ENCODE results near the gene SURF6.
"Not testable (repeated sequence)": the region's sequence is repeated elsewhere in the genome, so short reads cannot be mapped to it uniquely, and the experiment has no call there.

SURF6 gene

DNA sequence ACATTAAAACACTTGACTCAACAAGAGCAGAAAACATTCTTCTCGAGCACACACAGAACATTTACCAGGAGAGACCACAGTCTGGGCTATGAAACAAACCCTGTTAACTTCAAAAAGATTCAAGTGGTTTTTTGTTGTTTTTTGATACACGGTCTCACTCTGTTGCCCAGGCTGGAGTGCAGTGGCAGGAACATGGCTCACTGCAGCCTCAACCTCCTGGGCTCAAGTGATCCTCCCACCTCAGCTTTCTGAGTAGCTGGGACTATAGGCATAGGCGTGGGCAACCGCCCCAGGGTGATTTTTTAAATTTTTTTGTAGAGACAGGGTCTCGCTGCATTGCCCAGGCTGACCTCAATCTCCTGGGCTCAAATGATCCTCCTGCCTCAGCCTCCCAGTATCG, 9.0 kb downstream of the SURF6 start:
- DNase-seq (ENCODE audit: low read depth) = not testable (repeated sequence)

DNA sequence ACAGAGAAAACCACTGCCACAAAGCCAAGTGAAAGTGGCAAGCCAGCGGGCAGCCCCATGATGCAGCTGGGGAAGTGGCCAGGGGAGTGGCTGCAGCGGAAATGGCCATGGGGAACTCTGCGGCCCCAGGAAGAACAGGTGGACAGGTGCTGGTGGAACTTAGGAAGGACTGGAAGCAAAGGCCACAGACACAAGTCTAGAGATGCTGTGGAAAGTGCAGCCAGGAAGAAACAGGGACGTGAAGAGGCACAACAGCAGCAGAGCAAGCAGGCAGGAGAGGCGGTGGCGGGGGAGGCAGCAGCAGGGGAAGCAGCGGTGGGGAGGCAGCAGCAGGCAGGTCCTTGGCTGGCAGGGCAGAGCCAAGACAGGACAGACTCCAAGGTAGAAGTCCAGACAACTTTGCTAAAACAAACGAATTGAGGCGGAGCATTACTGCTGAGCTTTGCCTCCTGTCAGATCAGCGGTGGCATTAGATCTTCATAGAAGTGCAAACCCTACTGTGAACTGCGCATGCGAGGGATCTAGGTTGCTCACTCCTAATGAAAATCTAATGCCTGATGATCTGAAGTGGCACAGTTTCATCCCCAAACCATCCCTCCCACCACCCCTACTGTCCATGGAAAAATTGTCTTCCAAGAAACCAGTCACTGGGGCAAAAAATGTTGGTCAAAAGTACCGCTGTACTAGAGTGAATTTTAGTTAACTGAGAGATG, 11.8 kb downstream of the SURF6 start:
- DNase-seq (ENCODE audit: low read depth) = no peak

GRCh38 chr9:133323211-133323610, 12.8 kb downstream of the SURF6 start:
- no peak for DNase-seq (ENCODE audit: low read depth)

- DNase-seq (ENCODE audit: low read depth) = no peak
Measured at GRCh38 chr9:133322701-133323100, 13.3 kb downstream of the SURF6 start.

- no peak for DNase-seq (ENCODE audit: low read depth)
Measured at GRCh38 chr9:133321411-133321935, 14.5 kb downstream of the SURF6 start.

GRCh38 chr9:133320421-133320881, 15.5 kb downstream of the SURF6 start:
- no peak for DNase-seq (ENCODE audit: low read depth)

- DNase-seq (ENCODE audit: low read depth) = not testable (repeated sequence)
Measured at GRCh38 chr9:133317551-133317950, 18.4 kb downstream of the SURF6 start.

- no peak for DNase-seq (ENCODE audit: low read depth)
Measured at GRCh38 chr9:133315997-133316396, 20.0 kb downstream of the SURF6 start.

DNA sequence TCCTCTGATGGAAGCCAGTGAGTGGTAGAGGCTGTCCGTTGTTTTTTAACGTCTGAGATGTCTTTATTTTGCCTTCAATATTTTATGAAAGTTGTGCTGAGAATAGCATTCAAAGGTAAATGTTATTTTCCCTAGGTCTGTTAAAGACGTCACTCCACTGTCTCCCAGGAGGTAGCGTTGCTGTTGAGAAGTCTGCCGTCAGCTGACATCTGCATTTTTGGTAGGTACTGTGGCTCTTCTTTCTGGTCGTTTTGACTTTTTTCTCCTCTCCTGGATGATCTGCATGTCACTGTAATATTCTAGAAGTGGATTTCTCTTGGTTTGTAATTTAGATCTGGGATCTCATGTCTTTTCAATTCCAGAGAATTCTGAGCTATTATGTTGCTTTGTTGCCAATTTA, 26.4 kb downstream of the SURF6 start:
- no peak for DNase-seq (ENCODE audit: low read depth)

DNA sequence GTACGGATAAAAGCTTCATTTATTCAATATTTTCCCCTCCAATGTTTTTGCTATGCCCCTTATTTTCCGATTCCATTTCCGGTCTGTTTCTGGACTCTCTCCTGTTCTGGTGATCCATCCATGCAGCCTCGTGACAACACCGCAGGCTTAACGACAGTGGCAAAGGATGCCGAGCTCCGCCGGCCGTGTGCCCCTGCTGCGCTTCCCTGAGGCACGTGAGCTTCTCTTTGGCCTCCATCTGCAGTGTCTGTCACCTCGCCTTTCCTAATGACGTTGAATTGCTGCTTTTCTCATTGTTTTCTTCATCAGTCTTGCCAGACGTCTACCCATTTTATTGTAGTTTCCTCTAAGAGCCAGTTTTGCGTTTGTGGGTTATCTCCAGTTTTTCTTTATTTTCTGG, 28.7 kb downstream of the SURF6 start:
- no peak for DNase-seq (ENCODE audit: low read depth)

DNA sequence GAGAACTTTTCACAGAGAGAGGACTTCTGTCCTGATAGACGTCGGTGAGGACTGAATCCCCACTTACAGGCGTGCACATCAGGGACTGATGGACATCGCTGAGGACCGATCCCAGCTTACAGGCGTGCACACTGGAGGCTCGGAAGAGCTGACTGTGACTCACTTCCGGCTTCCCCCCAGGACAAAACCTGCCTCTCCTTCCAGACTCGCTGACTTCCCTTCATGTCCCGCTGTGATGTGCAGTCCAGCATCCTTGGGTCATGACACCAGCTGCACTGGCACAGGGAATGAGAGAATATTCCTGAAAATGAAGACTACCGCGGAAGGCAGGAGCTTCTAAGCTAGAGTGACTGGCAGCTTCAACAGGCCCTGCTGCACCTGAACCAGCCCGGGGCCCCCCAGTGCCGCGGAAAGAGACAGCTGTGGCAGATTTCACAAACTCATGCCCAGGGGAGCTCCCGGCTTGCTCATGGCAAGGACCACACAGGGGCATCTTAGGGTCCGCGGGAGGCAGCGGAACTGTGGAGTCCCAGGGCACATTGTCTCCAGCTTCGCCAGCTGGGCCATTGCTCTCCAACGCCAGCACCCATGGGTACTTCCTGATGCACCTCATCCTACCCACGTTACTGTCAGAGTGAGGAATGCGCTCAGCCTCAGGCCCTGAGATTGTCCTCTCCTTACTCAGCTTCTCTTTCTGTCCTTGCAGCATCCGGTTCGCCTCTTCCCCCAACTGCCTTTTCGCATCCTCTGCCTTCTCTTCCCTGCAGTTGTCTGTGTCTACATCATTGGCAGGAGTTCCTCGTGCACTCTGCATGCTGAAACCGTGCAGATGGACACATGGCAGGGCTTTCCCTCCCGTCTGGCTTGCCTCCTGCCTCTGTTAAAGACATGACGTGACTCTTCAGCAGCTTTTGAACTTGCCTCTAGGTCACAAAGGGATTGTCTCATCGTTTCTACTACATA, 29.5 kb downstream of the SURF6 start:
- no peak for DNase-seq (ENCODE audit: low read depth)

- DNase-seq (ENCODE audit: low read depth) = no peak
Measured at GRCh38 chr9:133305731-133306130, 30.3 kb downstream of the SURF6 start.

DNA sequence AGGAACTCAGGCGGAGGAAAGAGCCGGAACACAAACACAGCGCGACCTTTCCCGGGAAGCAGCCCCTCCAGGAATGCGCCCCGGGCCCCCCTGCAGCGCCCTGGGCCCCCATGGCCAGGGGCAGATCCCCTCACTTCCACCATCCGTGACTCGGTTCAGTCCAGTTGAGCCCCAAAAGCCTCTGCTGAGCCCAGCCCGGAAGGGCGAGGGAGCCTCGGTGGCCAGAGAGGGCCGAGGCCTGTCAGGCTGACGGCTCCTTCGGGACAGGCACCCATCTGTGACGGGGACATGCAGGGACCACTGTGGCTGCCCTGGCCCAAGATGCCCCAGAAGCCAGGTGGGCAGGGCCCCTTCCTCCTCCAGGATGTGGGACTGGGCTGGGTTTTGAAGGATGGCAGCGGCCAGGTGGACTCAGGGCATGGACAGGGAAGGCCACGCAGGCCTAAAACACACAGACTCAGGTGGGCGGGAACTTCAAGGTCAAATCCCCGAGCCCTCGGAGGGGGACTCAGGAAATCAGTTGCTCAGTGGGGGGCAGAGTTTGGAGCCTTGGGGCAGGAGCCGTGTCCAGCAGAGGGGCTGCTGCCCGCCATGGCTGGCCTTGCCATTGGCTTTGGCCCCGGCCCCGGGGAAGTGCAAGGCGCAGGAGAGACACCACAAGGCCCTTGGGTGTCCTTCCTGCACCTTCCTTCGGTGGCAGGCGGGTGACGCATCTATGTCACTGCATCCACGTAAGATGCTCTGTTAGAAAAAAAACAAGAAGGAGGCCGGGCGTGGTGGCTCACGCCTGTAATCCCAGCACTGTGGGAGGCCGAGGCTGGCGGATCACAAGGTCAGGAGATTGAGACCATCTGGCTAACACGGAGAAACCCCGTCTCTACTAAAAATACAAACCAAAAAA, 31.3 kb downstream of the SURF6 start:
- no peak for DNase-seq (ENCODE audit: low read depth)

DNA sequence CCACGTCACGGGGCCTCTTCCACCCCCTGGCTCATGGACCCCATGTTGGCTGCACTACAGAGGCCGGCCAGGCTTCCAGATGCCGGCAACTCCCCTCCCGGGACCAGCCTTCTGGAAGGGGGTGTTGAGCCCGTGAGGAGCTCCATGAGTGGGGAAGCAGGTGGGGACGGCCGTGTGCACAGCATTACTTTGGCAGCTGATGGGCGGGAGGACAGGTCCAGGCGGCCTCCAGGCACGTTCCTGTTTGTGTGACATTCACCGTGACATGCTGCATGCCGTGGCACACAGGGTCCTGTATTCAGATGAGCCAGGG, 31.9 kb downstream of the SURF6 start:
- no peak for DNase-seq (ENCODE audit: low read depth)

- DNase-seq (ENCODE audit: low read depth) = no peak
Measured at GRCh38 chr9:133303266-133304157, 32.5 kb downstream of the SURF6 start.

- DNase-seq (ENCODE audit: low read depth) = no peak
Measured at GRCh38 chr9:133301253-133302230, 34.4 kb downstream of the SURF6 start.

DNA sequence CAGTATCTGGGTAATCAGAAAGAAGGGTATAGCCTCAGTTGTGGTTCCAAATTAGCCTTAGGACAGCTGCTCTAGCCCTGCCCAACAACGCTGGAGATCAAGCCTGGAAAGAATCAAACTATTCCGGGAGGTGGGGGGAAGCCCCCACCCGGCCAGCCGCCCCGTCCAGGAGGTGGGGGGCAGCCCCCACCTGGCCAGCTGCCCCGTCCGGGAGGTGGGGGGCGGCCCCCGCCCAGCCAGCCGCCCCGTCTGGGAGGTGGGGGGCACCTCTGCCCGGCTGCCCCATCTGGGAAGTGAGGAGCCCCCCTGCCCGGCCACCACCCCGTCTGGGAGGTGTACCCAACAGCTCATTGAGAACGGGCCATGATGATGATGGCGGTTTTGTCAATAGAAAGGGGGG, 36.0 kb downstream of the SURF6 start:
- not testable (repeated sequence) for DNase-seq (ENCODE audit: low read depth)

DNA sequence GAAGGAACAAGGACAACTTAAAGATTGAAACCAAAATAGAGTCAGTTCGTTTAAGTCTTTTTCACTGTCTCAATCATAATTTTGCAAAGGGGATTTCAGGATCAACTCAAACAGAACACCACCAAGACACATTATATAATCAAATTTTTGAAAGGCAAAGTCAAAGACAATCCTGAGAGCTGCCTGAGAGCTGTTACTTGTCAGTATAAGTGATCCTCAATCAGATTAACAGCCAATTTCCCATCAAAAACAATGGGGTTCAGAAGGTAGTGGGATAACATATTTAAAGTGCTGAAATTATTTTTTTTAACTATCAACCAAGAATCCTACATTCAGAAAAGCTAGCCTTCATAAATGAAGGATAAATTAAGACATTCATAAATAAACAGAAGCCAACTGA, 41.7 kb downstream of the SURF6 start:
- DNase-seq (ENCODE audit: low read depth) = no peak

DNA sequence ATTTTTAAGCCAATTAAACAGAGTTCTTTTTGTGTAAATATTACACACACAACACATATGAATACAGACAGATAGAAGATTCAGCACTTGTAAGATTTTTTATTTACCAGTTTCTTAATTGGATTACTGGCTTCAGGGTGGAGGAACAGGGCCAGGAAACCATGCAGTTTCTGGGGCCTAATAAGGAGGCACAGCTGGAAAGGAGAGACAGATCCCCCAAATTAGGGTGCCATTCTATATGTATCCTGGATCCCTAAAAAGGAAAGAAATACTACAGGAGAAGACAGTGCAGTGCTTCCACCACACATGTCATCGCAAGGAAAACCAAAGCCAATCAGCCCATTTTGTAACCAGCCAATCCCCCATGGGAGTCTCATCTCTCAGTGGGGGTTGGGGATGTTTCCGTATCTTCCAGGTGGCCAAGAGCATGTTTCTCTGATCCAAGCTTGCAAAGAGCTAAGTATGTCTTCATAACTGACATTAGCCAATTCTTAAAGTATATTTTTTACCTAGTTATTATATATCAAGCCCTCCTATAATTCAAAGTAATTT, 45.2 kb downstream of the SURF6 start:
- DNase-seq (ENCODE audit: low read depth) = no peak
